A549 (cell line): ENCODE data around the gene ELOVL6. TPM values are rescaled to one million over a fixed set of nuclear protein-coding genes. Genes with fewer than 3 reads are reported as not detected.

Experiments used
- ATAC-seq, 2 experiments: fragments of 200-7000 bp in 1 of 2; fragments of >200 bp in 1 of 2; cut with Nextera tagmentation in 1 of 2; cut with Tn5 transposase in 1 of 2; 3 replicates each; pipeline versions ENCODE4 v1.8.0 to v1.9.1; 2018 to 2020; ENCODE audit warnings: mild to moderate bottlenecking in 1 of 2, moderate library complexity in 1 of 2
- CTCF ChIA-PET: fragments of 300-600 bp; sonication (Branson Sonifier 250); formaldehyde crosslinking; extraction: SDS; loops from one replicate; lab custom pipeline; 2021; ENCODE audit warnings: antibody characterized with exemption, inconsistent platforms; lab: Yijun Ruan, JAX
- POLR2A ChIA-PET: fragments of 350-600 bp; formaldehyde crosslinking; extraction: SDS; loops from one replicate; lab custom pipeline; 2021; ENCODE audit warnings: antibody characterized with exemption, inconsistent platforms; lab: Yijun Ruan, JAX
- DNase-seq, 2 experiments: peaks; one replicate each; pipeline versions ENCODE4 v3.0.0 to v3.0.0-alpha.2; 2011 to 2016; ENCODE audit warnings: low read depth in 1 of 2, low spot score in 1 of 2
- FAIRE-seq: peaks from 2 replicates; lab custom pipeline; 2011; peaks lifted over from hg19 to GRCh38; lab: Jason Lieb, UNC
- H3K27ac ChIP-seq, 2 experiments: fragments of >200 bp; sonication (Bioruptor Twin); formaldehyde crosslinking; 3 replicates each; pipeline ENCODE4 v1.5.1; 2016 to 2017
- H3K4me1 ChIP-seq: fragments of >200 bp; sonication (Bioruptor Twin); formaldehyde crosslinking; 3 replicates; pipeline ENCODE4 v1.6.1; 2016
- H3K4me2 ChIP-seq: fragments of >200 bp; sonication (Bioruptor Twin); formaldehyde crosslinking; 3 replicates; pipeline ENCODE4 v1.6.1; 2016
- H3K4me3 ChIP-seq: fragments of >200 bp; sonication (Bioruptor Twin); formaldehyde crosslinking; 3 replicates; pipeline ENCODE4 v1.5.1; 2016
- H3K9me3 ChIP-seq: fragments of >200 bp; sonication (Bioruptor Twin); formaldehyde crosslinking; 3 replicates; pipeline ENCODE4 v1.6.1; 2016
- BHLHE40 ChIP-seq: IDR thresholded peaks from 2 replicates; pipeline ENCODE4 v1.6.1; 2012; ENCODE audit warnings: low read depth, low read length, inconsistent platforms
- CBX2 ChIP-seq: fragments of 200-600 bp; sonication (generic); IDR thresholded peaks from 2 replicates; pipeline ENCODE4 v1.6.1; 2016; ENCODE audit warnings: low read depth, mild to moderate bottlenecking, borderline replicate concordance
- CHD4 ChIP-seq: fragments of 200-600 bp; sonication (generic); IDR thresholded peaks from 2 replicates; pipeline ENCODE4 v1.6.1; 2016; ENCODE audit warnings: antibody characterized with exemption, mild to moderate bottlenecking, borderline replicate concordance
- EHF ChIP-seq: fragments of 250-450 bp; sonication (Bioruptor Pico); IDR thresholded peaks from 2 replicates; pipeline ENCODE4 v1.5.0; 2020; ENCODE audit warnings: mild to moderate bottlenecking
- ESRRA ChIP-seq: fragments of 150-350 bp; IDR thresholded peaks from 2 replicates; pipeline ENCODE4 v1.6.1; 2014; ENCODE audit warnings: mild to moderate bottlenecking, low read length, borderline replicate concordance
- FOSB ChIP-seq: fragments of 250-450 bp; sonication (Bioruptor Pico); IDR thresholded peaks from 2 replicates; pipeline ENCODE4 v1.5.0; 2020; ENCODE audit warnings: mild to moderate bottlenecking, moderate library complexity
- FOXS1 ChIP-seq: fragments of 250-450 bp; sonication (Bioruptor Pico); IDR thresholded peaks from 2 replicates; pipeline ENCODE4 v1.5.0; 2020; ENCODE audit warnings: mild to moderate bottlenecking, moderate library complexity
- HOXA7 ChIP-seq: fragments of 250-450 bp; sonication (Bioruptor Pico); IDR thresholded peaks from 2 replicates; pipeline ENCODE4 v1.5.0; 2020; ENCODE audit warnings: mild to moderate bottlenecking, moderate library complexity
- JUN ChIP-seq, 2 experiments: fragments of >200 bp; sonication (Bioruptor Twin); formaldehyde crosslinking; IDR thresholded peaks; 2 replicates in 1 of 2; 3 replicates in 1 of 2; pipeline ENCODE4 v1.6.1; 2016 to 2017
- KDM1A ChIP-seq: fragments of 200-600 bp; sonication (generic); IDR thresholded peaks from 2 replicates; pipeline ENCODE4 v1.6.1; 2016; ENCODE audit warnings: low read depth, mild to moderate bottlenecking
- MAFK ChIP-seq: fragments of 450-650 bp; IDR thresholded peaks from 2 replicates; pipeline ENCODE4 v1.6.1; 2014; ENCODE audit not compliant: partially characterized antibody
- MYC ChIP-seq: IDR thresholded peaks from 2 replicates; pipeline ENCODE4 v1.6.1; 2012; ENCODE audit warnings: mild to moderate bottlenecking, inconsistent platforms, low read length, improper control_type of control experiment, borderline replicate concordance
- NFE2L2 ChIP-seq: fragments of 150-350 bp; conservative IDR thresholded peaks from 2 replicates; pipeline ENCODE4 v1.6.1; 2014; ENCODE audit warnings: low read length
- NPAS2 ChIP-seq: fragments of 250-450 bp; sonication (Bioruptor Pico); IDR thresholded peaks from 2 replicates; pipeline ENCODE4 v1.8.0; 2022; ENCODE audit warnings: mild to moderate bottlenecking, moderate library complexity, borderline replicate concordance
- POLR2AphosphoS2 ChIP-seq: conservative IDR thresholded peaks from 2 replicates; pipeline ENCODE4 v1.6.1; 2012; ENCODE audit warnings: low read length, improper control_type of control experiment, inconsistent platforms
- RAD21 ChIP-seq, 2 experiments: fragments of >200 bp in 1 of 2; sonication (Bioruptor Twin) in 1 of 2; formaldehyde crosslinking in 1 of 2; IDR thresholded peaks in 1 of 2; conservative IDR thresholded peaks in 1 of 2; 2 replicates in 1 of 2; 3 replicates in 1 of 2; pipeline ENCODE4 v1.6.1; 2012 to 2018; ENCODE audit warnings: inconsistent platforms in 1 of 2
- RARB ChIP-seq: fragments of 250-450 bp; sonication (Bioruptor Pico); IDR thresholded peaks from 2 replicates; pipeline ENCODE4 v1.8.0; 2021; ENCODE audit warnings: mild to moderate bottlenecking, moderate library complexity
- RCOR1 ChIP-seq: fragments of 150-350 bp; IDR thresholded peaks from 2 replicates; pipeline ENCODE4 v1.6.1; 2014; ENCODE audit warnings: antibody characterized with exemption, low read length, low read depth
- RFX5 ChIP-seq: fragments of 450-650 bp; IDR thresholded peaks from 2 replicates; pipeline ENCODE4 v1.7.1; 2014; ENCODE audit warnings: antibody characterized with exemption, mild to moderate bottlenecking, moderate library complexity
- ZC3H11A ChIP-seq: fragments of 450-650 bp; IDR thresholded peaks from 2 replicates; pipeline ENCODE4 v1.6.1; 2014; ENCODE audit warnings: antibody characterized with exemption, mild to moderate bottlenecking
- ZNF302 ChIP-seq: fragments of 250-450 bp; sonication (Bioruptor Pico); IDR thresholded peaks from 2 replicates; pipeline ENCODE4 v1.9.0; 2021; ENCODE audit warnings: inconsistent platforms, mild to moderate bottlenecking, moderate library complexity
- ZSCAN20 ChIP-seq: fragments of 250-450 bp; sonication (Bioruptor Pico); IDR thresholded peaks from 2 replicates; pipeline ENCODE4 v1.8.0; 2022; ENCODE audit warnings: mild to moderate bottlenecking, moderate library complexity
- WGBS: methylation state at CpG from one replicate; pipeline ENCODE4 v1.1.6; 2017; ENCODE audit errors: missing lambda C conversion rate; 5-methylcytosine and 5-hydroxymethylcytosine counted together
- polyA plus RNA-seq, 4 experiments: library from polyadenylated mRNA; depleted of rRNA in 3 of 4; stranded (reverse); fragments of >200 nt; fragmentation: RNase III in 1 of 4; extraction: RNeasy Plus Mini Kit Qiagen cat#74134 plus additional on column Dnase treatment in 1 of 4; gene quantifications; 2 replicates in 3 of 4; 3 replicates in 1 of 4; pipeline ENCODE4 v1.2.3, GENCODE V29; 2011 to 2017
- TF ChIP-seq, protein P1 (sequence below): fragments of 200-600 bp; sonication (generic); IDR thresholded peaks from 2 replicates; pipeline ENCODE4 v1.6.1; 2016; ENCODE audit warnings: antibody characterized with exemption, mild to moderate bottlenecking, moderate library complexity
- TF ChIP-seq, protein P2 (sequence below): fragments of 450-650 bp; IDR thresholded peaks from 2 replicates; pipeline ENCODE4 v1.6.1; 2014; ENCODE audit warnings: antibody characterized with exemption
- TF ChIP-seq, protein P3 (sequence below): fragments of 150-350 bp; IDR thresholded peaks from 2 replicates; pipeline ENCODE4 v1.6.1; 2014; ENCODE audit warnings: low read depth, mild to moderate bottlenecking, low read length
- TF ChIP-seq, protein P4 (sequence below): IDR thresholded peaks from 2 replicates; pipeline ENCODE4 v1.6.1; 2012; ENCODE audit warnings: low read depth, borderline replicate concordance
- TF ChIP-seq, protein P5 (sequence below): fragments of >200 bp; sonication (Bioruptor Twin); formaldehyde crosslinking; IDR thresholded peaks from 2 replicates; pipeline ENCODE4 v1.6.1; 2016

The ELOVL6 gene
- polyA plus RNA-seq, 2 of the 4 experiments (the other 2 are of a cell fraction), result 22.0 to 26.8 TPM

DNA sequence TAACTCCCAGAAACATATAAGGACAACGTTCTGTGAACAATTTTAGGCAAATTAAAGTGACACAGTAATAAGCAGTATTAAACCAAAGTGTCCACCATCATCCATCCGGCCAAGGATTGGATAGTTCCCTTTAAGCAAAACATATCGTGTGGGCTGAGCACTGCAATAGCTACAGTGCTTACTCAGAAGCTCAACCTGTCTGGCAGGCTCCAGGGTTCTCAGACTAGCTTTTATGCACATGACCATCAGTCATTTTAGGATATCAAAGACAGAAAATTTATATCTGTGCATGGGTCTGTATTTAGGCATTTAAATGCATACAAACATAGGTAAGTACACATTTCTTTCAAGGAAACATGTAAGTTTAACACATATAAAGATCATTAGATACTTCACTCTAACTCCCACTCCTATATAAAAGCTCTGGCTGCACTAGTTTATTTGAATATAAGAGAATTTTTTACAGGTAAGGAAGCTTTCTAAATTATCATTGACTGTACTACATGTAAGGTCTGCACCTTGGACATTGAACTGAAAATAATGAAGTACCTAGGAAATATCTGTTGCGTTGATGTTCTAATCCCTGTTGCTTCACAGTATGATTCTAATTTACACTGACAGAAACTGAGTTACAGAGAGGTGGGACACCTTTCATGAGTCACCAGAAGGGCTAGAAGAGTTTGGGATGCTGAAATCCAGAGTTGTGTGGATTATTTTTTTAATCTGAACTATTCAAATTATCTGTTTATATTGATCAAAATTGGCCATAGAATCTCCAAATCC is 67.6 kb downstream of the ELOVL6 start:
- WGBS, result 87% methylated on average over 4 of the region's 4 CpGs
- CTCF ChIA-PET, result no interaction called here
- POLR2A ChIA-PET, result no interaction called here
- Histone ChIP-seq H3K4me3 (no peak overlapping the region), H3K27ac (no peak overlapping the region), H3K4me2 (no peak overlapping the region)
- TF ChIP-seq CHD4 (no peak), JUN (IDR thresholded peaks at IDR 0.05) (no peak), NPAS2 (CRISPR knock-in tag) (no peak), RARB (CRISPR knock-in tag) (no peak), EHF (no peak), MAFK (no peak)
- TF ChIP-seq, protein P1, sequence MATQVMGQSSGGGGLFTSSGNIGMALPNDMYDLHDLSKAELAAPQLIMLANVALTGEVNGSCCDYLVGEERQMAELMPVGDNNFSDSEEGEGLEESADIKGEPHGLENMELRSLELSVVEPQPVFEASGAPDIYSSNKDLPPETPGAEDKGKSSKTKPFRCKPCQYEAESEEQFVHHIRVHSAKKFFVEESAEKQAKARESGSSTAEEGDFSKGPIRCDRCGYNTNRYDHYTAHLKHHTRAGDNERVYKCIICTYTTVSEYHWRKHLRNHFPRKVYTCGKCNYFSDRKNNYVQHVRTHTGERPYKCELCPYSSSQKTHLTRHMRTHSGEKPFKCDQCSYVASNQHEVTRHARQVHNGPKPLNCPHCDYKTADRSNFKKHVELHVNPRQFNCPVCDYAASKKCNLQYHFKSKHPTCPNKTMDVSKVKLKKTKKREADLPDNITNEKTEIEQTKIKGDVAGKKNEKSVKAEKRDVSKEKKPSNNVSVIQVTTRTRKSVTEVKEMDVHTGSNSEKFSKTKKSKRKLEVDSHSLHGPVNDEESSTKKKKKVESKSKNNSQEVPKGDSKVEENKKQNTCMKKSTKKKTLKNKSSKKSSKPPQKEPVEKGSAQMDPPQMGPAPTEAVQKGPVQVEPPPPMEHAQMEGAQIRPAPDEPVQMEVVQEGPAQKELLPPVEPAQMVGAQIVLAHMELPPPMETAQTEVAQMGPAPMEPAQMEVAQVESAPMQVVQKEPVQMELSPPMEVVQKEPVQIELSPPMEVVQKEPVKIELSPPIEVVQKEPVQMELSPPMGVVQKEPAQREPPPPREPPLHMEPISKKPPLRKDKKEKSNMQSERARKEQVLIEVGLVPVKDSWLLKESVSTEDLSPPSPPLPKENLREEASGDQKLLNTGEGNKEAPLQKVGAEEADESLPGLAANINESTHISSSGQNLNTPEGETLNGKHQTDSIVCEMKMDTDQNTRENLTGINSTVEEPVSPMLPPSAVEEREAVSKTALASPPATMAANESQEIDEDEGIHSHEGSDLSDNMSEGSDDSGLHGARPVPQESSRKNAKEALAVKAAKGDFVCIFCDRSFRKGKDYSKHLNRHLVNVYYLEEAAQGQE, result no peak
- TF ChIP-seq, protein P2, sequence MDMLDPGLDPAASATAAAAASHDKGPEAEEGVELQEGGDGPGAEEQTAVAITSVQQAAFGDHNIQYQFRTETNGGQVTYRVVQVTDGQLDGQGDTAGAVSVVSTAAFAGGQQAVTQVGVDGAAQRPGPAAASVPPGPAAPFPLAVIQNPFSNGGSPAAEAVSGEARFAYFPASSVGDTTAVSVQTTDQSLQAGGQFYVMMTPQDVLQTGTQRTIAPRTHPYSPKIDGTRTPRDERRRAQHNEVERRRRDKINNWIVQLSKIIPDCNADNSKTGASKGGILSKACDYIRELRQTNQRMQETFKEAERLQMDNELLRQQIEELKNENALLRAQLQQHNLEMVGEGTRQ, result no peak
- TF ChIP-seq, all 56 proteins: peak for 0
- no peaks in the 10 kb centered on the region for H3K4me1 ChIP-seq
- DNase-seq (no peak), ATAC-seq (no peak), FAIRE-seq (no peak)
- no peaks in the 10 kb centered on the region for H3K9me3 ChIP-seq

DNA sequence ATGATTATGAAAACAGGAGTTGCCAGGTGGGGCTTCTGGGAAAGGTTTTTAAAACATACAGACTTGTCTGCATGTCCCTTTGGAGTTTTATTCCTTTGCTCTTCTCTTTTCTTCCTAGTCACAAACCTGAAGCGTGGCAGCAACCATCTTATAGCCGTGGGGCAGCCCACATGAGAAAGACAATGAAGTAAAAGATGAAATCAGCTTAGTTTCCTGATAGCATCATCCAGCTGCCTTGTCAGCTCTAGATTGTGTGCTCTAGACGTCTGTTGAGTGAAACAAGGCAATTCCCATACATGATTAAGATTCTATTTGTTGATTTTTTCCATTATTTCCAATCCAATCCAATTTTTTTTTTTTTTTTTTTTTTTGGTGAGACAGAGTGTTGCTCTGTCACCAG is 68.9 kb downstream of the ELOVL6 start:
- H3K4me3 ChIP-seq, result no peak overlapping the region
- DNase-seq (no peak), ATAC-seq (no peak), FAIRE-seq (no peak)
- ChIA-PET CTCF (interaction anchor here (0.7 to 1.2 kb wide), 4 partner anchors 15 to 1545 kb away, joined by 3 to 4 read pairs (median 4); no protein-coding TSS in a partner anchor), POLR2A (no interaction called here)
- no peak for TF ChIP-seq JUN (IDR thresholded peaks at IDR 0.05)
- WGBS, result 82% methylated on average over 3 of the region's 3 CpGs
- no peak overlapping the region for H3K4me2 ChIP-seq
- no peak overlapping the region for H3K27ac ChIP-seq
- H3K9me3 ChIP-seq, result no peaks in the 10 kb centered on the region
- no peaks in the 10 kb centered on the region for H3K4me1 ChIP-seq

DNA sequence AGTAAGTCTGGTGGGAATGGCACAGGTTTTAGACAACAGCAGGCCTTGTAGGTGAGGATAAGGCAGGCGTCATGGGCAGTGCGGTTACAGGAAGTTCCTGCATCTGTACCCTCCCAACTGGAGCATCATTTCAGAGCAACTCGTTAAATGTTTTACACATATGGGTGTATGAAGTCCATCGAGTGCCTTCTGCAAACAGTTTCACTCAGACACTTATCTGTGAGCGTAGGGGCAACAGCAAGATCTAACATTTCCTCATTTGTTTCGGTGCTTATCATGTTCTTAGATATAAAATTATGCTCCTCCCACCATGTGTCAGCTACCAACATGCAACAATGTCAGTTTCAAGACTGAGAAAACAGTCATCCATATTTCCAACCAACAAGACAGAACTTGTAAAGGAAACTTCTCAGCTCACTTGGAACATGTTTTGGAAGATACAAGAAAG is 69.9 kb downstream of the ELOVL6 start:
- ATAC-seq (no peak), FAIRE-seq (no peak), DNase-seq (no peak)
- WGBS, result 97% methylated on average over 6 of the region's 6 CpGs
- TF ChIP-seq RFX5 (no peak), ZSCAN20 (CRISPR knock-in tag) (no peak), FOSB (CRISPR knock-in tag) (no peak), MYC (no peak), CBX2 (no peak), ZC3H11A (no peak), ESRRA (no peak), RAD21 (conservative IDR thresholded peaks at IDR 0.05 in 1 of 2, IDR thresholded peaks at IDR 0.05 in 1 of 2) (no peak), RCOR1 (no peak), POLR2AphosphoS2 (no peak), HOXA7 (CRISPR knock-in tag) (no peak), KDM1A (no peak), BHLHE40 (no peak), NFE2L2 (no peak), ZNF302 (no peak), MAFK (no peak), FOXS1 (CRISPR knock-in tag) (no peak)
- TF ChIP-seq, protein P3, sequence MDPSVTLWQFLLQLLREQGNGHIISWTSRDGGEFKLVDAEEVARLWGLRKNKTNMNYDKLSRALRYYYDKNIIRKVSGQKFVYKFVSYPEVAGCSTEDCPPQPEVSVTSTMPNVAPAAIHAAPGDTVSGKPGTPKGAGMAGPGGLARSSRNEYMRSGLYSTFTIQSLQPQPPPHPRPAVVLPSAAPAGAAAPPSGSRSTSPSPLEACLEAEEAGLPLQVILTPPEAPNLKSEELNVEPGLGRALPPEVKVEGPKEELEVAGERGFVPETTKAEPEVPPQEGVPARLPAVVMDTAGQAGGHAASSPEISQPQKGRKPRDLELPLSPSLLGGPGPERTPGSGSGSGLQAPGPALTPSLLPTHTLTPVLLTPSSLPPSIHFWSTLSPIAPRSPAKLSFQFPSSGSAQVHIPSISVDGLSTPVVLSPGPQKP, result no peak
- TF ChIP-seq, protein P4, sequence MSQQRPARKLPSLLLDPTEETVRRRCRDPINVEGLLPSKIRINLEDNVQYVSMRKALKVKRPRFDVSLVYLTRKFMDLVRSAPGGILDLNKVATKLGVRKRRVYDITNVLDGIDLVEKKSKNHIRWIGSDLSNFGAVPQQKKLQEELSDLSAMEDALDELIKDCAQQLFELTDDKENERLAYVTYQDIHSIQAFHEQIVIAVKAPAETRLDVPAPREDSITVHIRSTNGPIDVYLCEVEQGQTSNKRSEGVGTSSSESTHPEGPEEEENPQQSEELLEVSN, result no peak
- TF ChIP-seq, protein P5, sequence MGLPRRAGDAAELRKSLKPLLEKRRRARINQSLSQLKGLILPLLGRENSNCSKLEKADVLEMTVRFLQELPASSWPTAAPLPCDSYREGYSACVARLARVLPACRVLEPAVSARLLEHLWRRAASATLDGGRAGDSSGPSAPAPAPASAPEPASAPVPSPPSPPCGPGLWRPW, result no peak
- H3K27ac ChIP-seq, result no peak overlapping the region
- ChIA-PET POLR2A (no interaction called here), CTCF (interaction anchor here (1.2 kb wide), 1 partner anchor 79 kb away, joined by 3 read pairs; no protein-coding TSS in a partner anchor)
- H3K9me3 ChIP-seq, result no peaks in the 10 kb centered on the region
- H3K4me1 ChIP-seq, result no peaks in the 10 kb centered on the region
- H3K4me2 ChIP-seq, result no peak overlapping the region
- no peak overlapping the region for H3K4me3 ChIP-seq
